ENCODE results near the gene ERBIN.

DNA sequence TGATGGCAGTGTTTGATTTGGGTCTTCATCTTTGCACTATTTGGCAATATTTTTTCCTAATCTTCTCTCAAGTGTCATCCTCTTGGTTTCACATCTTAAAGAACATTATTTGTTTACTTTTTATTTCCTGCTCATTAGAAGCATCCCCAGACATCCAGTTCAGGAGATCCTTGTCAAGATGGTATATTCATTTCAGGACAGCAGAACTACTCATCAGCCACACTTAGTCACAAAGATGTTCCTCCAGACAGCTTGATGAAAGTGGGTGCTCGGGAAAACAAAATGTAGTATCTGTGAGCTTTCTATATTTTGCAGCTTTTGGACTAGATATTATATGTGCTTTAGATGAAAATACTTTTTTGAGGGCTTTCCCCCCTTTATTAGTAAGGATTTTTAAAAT lies 145.7 kb downstream of the ERBIN start:
- TF ChIP-seq, protein P1, sequence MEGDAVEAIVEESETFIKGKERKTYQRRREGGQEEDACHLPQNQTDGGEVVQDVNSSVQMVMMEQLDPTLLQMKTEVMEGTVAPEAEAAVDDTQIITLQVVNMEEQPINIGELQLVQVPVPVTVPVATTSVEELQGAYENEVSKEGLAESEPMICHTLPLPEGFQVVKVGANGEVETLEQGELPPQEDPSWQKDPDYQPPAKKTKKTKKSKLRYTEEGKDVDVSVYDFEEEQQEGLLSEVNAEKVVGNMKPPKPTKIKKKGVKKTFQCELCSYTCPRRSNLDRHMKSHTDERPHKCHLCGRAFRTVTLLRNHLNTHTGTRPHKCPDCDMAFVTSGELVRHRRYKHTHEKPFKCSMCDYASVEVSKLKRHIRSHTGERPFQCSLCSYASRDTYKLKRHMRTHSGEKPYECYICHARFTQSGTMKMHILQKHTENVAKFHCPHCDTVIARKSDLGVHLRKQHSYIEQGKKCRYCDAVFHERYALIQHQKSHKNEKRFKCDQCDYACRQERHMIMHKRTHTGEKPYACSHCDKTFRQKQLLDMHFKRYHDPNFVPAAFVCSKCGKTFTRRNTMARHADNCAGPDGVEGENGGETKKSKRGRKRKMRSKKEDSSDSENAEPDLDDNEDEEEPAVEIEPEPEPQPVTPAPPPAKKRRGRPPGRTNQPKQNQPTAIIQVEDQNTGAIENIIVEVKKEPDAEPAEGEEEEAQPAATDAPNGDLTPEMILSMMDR (IDR thresholded peaks at IDR 0.05; ENCODE audit: poor library complexity), result no peak
- no peak for TF ChIP-seq EZH2 (IDR thresholded peaks at IDR 0.05; ENCODE audit: borderline replicate concordance)

All from hepatocyte (in vitro differentiated cells).